HG02610 (cell line): ENCODE measurements around the gene TACC2.
"Not testable (repeated sequence)": the region's sequence is repeated elsewhere in the genome, so short reads cannot be mapped to it uniquely, and the experiment has no call there.

Experiments used
- ATAC-seq: cut with Tn5 transposase; IDR thresholded peaks from one replicate; pipeline ENCODE4 v1.9.1; 2021; ENCODE audit warnings: mild to moderate bottlenecking, moderate library complexity; ENCODE audit not compliant: unreplicated experiment

TACC2 gene

GRCh38 chr10:122186816-122187810, 198.2 kb downstream of the TACC2 start:
- no peak for ATAC-seq

- ATAC-seq = no peak
Observed at GRCh38 chr10:122188706-122189105, 199.7 kb downstream of the TACC2 start.

GRCh38 chr10:122189185-122189584, 200.2 kb downstream of the TACC2 start:
- no peak for ATAC-seq

GRCh38 chr10:122190176-122190943, 201.4 kb downstream of the TACC2 start:
- ATAC-seq = no peak

GRCh38 chr10:122191936-122192541, 203.1 kb downstream of the TACC2 start:
- ATAC-seq = no peak

GRCh38 chr10:122194251-122194650, 205.3 kb downstream of the TACC2 start:
- no peak for ATAC-seq

- ATAC-seq = no peak
Observed at GRCh38 chr10:122196218-122196617, 207.3 kb downstream of the TACC2 start.

GRCh38 chr10:122197611-122198222, 208.8 kb downstream of the TACC2 start:
- no peak for ATAC-seq

GRCh38 chr10:122198631-122199030, 209.7 kb downstream of the TACC2 start:
- ATAC-seq = no peak

GRCh38 chr10:122199070-122199469, 210.1 kb downstream of the TACC2 start:
- ATAC-seq = no peak

- no peak for ATAC-seq
Observed at GRCh38 chr10:122199689-122200088, 210.7 kb downstream of the TACC2 start.

- ATAC-seq = no peak
Observed at GRCh38 chr10:122201401-122201800, 212.4 kb downstream of the TACC2 start.

GRCh38 chr10:122203180-122203579, 214.2 kb downstream of the TACC2 start:
- ATAC-seq = not testable (repeated sequence)

GRCh38 chr10:122204691-122205489, 215.9 kb downstream of the TACC2 start:
- no peak for ATAC-seq

GRCh38 chr10:122206471-122207065, 217.6 kb downstream of the TACC2 start:
- no peak for ATAC-seq

GRCh38 chr10:122207163-122207562, 218.2 kb downstream of the TACC2 start:
- ATAC-seq = no peak

- ATAC-seq = no peak
Observed at GRCh38 chr10:122207596-122207995, 218.6 kb downstream of the TACC2 start.

- ATAC-seq = no peak
Observed at GRCh38 chr10:122208571-122209430, 219.8 kb downstream of the TACC2 start.
